HG03095 (cell line): Measurements from ENCODE around the gene PPP1R36.
"Not testable (repeated sequence)": the region's sequence is repeated elsewhere in the genome, so short reads cannot be mapped to it uniquely, and the experiment has no call there.

Experiments
- ATAC-seq: cut with Tn5 transposase; IDR thresholded peaks from one replicate; pipeline ENCODE4 v1.9.1; 2021; ENCODE audit warnings: moderate library complexity; ENCODE audit not compliant: unreplicated experiment

The PPP1R36 gene

GRCh38 chr14:64518229-64518628 lies 31.5 kb upstream of the PPP1R36 start:
- ATAC-seq = no peak

GRCh38 chr14:64520699-64521098 lies 29.1 kb upstream of the PPP1R36 start:
- ATAC-seq = no peak

GRCh38 chr14:64522591-64523355 lies 27.0 kb upstream of the PPP1R36 start:
- no peak for ATAC-seq

- no peak for ATAC-seq
These were observed 24.4 kb upstream of the PPP1R36 start for GRCh38 chr14:64525354-64525753.

- ATAC-seq = no peak
These were observed 18.2 kb upstream of the PPP1R36 start for GRCh38 chr14:64531567-64531966.

GRCh38 chr14:64536488-64537245 lies 13.1 kb upstream of the PPP1R36 start:
- ATAC-seq = no peak

GRCh38 chr14:64540208-64541202 lies 9.3 kb upstream of the PPP1R36 start, which contains the start of gene HSPA2:
TSS of gene HSPA2 (plus strand) at chr14:64540741. CDS start at chr14:64540850, 109 bp downstream.
- ATAC-seq = peak; percentile 96

GRCh38 chr14:64541261-64541971 lies 8.3 kb upstream of the PPP1R36 start:
- no peak for ATAC-seq

GRCh38 chr14:64541972-64542835 lies 7.6 kb upstream of the PPP1R36 start:
- no peak for ATAC-seq

GRCh38 chr14:64542836-64543201 lies 6.9 kb upstream of the PPP1R36 start:
- no peak for ATAC-seq

- ATAC-seq = no peak
These were observed 5.0 kb upstream of the PPP1R36 start for GRCh38 chr14:64544607-64545312.

- ATAC-seq = no peak
These were observed 745 bp upstream of the PPP1R36 start for GRCh38 chr14:64549016-64549415.

GRCh38 chr14:64550621-64551333 lies 1.0 kb downstream of the PPP1R36 start:
- no peak for ATAC-seq

GRCh38 chr14:64554556-64554955 lies 4.8 kb downstream of the PPP1R36 start:
- ATAC-seq = no peak

- ATAC-seq = no peak
These were observed 6.8 kb downstream of the PPP1R36 start for GRCh38 chr14:64556526-64556925.

- ATAC-seq = not testable (repeated sequence)
These were observed 8.5 kb downstream of the PPP1R36 start for GRCh38 chr14:64558216-64558615.

GRCh38 chr14:64561631-64562030 lies 11.9 kb downstream of the PPP1R36 start:
- ATAC-seq = no peak

- no peak for ATAC-seq
These were observed 12.7 kb downstream of the PPP1R36 start for GRCh38 chr14:64562436-64562835.
